Renal cortical epithelial cell (primary cell): ENCODE measurements around the gene RNF19B. TPM values are rescaled to one million over a fixed set of nuclear protein-coding genes. Genes with fewer than 3 reads are reported as not detected.

Source experiments
- DNase-seq: peaks from one replicate; pipeline ENCODE4 v3.0.0-alpha.2; 2011; ENCODE audit warnings: low read depth
- total RNA-seq: library from RNA; depleted of rRNA; stranded (reverse); fragments of >200 nt; gene quantifications from 2 replicates; pipeline ENCODE4 v1.2.3, GENCODE V29; 2014

The RNF19B gene
- total RNA-seq, 1 donor from 2014 or later, result 21.0 TPM

- no peak for DNase-seq
These were observed 62.6 kb downstream of the RNF19B start for GRCh38 chr1:32901823-32902534.

DNA sequence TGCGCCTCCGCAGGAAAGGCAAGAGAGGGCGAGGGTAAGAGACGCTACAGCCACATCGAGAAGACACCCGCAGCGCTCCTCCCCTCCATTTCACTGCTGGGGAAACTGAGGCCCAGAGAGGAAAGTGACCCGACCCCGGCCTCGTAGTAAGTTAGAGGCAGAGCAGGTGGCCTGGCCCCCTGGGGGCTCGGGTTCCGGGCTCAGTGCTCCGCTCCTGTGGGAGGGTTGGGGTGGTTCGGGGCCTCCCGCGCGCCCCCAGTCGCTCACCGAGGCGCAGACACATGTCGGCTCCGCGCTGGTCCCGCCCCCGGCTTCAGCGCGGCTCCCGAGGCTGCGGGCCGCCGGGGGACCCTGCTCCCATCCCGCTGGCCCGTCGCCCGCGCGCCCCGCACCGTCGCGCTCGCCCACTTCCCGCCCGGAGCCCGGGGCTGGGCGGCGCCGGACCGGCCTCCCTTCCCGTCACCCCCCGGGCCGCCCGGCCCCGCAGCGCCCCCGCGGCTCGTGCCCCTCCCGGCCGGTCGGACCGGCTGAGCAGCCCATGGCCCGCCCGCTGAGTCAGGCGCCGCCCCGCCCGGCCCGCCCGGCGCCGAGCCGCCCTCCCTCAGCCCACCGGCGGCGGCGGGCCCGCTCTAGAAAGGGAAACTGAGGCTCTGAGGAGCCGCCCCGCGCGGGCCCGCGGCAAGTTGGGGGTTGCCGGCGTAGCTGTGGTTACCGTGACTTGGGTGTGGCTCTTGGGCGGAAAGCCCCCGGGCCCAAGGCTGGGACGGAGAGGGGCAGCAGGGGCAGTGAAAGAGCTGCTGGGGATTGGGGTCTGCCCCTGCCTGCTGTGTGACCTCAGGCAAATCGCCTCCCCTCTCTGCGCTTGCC is 63.4 kb downstream of the RNF19B start, which contains the start of gene TMEM54:
Gene TMEM54, minus strand, starts transcription at position 434 of the 867 bp plus-strand sequence. Its CDS starts 151 bp downstream, at position 283.
- no peak for DNase-seq

DNA sequence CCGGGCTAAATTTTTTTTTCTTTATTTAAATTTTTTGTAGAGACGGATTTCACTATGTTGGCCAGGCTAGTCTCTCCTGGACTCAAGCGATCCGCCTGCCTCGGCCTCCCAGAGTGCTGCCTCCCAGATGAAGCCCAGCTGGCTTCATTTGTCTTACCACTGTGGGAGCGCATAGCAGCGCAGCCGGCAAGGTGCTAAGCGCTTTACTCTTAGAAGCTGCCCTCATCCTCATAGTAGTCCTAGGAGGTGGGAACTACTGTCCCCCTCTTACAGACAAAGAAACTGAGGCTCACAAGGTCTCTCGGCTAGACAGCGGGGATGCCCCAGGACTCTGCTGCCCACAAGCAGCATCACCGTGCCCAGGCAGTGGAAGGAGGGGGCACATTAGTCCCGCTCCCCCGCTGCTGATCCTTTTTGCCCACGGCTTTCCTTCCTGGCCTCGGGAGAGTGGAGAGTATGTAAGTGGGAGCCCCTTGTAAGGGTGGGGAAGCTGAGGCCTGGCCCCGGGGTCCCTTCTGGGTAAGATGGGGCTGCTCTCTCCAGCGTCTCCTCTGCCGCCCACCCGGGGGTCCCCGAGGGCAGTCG is 64.1 kb downstream of the RNF19B start:
- no peak for DNase-seq

DNA sequence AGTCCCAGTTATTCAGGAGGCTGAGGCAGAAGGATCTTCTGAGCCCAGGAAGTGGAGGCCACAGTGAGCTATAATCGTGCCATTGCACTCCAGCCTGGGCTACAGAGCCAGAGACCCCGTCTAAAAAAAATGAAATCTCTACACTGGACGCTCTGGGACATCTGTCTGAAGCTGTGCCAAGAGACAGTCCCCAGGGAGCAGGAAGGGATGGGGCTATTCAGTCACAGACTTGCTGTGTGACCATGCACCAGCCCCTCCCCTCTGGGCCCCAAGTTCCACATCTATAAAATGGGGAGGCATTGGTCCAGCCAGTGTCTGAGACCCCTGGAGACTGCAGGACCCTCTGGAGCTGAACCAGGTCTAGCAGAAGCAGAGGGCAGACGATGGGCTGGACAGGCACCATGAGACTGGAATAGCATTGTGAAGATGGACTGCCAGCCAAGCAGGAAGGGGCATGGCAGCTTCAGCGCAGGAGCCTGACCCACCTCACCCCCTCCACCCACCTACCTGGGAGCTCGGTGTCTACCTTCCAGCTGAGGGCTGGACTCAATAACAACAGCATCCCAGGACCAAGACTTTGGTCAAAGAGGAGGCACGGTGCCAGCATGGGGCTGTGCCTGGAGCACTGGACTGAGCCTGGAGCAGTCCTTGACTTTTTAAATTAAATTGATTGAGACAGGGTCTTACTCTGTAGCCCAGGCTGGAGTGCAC is 64.9 kb downstream of the RNF19B start:
- DNase-seq, result no peak

DNA sequence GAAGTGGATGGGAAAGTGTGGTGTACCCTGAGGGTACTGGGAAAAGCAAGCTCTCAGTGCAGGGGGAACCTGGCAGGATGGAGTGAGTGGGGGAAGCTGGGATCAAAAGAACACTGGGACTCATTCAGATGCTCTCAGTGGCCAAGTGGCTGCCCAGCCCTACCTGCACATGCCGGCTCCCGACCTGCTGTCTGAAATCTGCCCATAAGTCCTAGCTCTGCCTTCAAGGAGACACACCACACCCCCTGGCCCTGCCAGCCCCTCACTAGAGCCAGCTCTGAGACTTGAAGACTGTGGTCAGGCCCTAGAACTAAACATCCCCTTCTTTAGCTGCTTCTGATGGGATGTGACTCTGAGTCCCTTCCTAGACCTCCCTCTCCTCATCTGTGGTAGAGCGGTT is 65.7 kb downstream of the RNF19B start:
- no peak for DNase-seq

- no peak for DNase-seq
These were observed 66.6 kb downstream of the RNF19B start for GRCh38 chr1:32898056-32898455.

- DNase-seq, result no peak
These were observed 67.2 kb downstream of the RNF19B start for GRCh38 chr1:32897082-32898049.

GRCh38 chr1:32896451-32896850 is 68.2 kb downstream of the RNF19B start:
- no peak for DNase-seq

DNA sequence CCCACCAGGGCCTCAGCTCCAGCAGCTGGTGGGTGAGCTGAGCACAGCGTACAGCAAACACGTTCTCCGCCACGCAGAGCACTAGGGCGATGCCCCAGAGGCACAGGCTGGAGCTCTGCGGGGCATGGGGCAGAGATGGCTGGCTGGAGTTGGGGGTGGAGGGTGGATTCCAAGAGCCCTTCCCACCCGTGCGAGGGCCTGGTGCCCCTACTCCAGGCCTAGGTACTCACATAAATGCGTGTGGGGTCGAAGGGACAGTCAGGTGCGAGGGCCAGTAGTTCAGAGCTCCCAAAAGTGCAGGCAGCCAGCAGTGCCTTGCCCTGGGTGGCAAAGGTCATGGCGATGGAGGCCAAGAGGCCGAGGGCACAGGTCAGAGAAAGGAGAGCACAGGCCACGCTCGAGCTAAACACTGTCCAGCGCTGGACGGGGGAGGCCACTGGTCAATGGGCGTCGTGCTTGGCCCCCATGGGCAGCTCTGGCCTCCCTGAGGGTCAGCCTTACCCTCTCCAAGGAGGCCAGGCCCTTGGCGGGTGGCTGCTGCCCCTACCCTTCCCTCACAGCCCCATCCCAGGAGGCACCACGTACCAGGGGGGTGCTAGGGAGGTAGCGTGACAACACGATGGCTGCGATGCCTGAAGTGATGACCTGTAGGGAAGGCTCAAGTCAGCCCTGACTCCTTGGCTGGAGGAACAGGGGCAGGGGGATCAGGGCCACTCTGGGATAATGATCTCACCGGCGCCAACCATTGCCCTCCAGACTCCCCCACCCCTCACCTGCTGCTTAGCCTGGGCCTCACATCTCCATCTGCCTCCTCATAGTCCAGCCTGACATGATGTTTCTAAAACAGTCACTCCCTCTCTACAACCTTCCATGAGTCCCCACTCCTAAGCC is 69.0 kb downstream of the RNF19B start:
- DNase-seq, result no peak

- DNase-seq, result no peak
These were observed 69.9 kb downstream of the RNF19B start for GRCh38 chr1:32894681-32895080.

DNA sequence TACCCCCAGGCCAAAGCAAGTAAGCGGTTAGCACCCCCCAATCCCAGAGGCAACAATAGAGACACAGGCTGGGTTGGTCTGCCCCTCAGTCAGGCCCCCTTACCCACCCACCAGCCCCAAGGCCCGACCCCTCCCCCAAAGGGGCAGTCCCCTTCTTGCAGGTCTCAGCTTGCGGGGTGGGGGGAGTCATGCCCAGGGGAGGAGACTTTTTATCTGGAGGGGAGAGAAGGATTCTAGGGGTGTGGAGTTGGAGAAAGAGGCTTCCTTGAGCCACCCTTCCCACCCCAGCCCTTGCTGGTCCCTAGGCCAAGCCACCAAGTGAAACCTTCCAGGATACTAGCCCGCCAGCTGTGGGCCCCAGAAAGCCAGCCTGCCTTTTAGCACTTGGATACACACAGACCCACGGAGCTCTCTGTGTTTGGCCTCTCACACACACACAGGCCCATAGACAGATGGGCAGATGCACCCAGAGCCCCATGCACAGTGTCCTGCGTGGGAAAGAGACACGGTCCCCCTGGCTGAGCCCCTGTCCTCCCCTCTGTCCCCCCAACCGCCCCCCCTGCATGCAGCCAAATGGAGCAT is 70.5 kb downstream of the RNF19B start:
- DNase-seq, result no peak

- no peak for DNase-seq
These were observed 71.2 kb downstream of the RNF19B start for GRCh38 chr1:32893198-32894018.

DNA sequence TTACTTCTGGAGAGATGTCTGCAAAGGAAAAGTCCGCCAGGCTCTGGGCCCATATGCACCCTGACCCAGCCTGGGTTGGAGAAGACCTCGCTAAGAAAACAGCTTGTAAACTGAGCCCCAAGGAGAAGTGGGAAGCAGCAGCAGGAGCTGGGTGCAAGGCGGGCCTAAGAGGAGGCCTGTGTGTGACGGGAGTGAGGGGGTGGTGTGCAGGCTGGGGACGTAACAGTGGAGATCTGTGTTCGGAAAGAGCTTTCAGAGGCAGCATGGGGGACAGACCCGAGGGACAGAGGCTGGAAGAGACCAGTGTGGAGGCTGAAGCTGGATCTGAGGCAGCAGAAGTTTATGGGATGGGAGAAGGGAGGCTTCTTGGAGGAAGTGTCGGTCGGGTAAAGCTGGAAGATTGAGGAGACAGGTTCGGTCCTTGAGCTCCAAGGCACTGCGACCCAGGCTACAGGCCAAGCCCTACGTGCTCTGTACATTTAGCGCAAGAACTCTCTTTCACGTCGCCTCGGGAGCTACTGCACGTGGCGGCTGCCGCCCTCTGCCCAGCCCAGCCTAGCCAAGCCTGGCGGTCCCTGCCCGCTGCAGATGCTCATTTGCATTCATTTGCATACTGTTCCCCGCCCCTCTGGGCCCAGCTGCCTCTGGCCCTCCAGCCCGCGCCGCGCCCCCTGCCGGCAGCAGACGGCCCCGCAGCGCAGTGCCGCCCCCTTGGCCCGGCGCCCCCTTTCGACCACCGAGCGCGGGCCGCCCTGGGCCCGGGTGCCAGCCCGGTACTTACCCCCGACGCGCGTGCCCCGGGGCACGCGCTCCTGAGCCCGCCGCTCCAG is 72.0 kb downstream of the RNF19B start:
- no peak for DNase-seq

GRCh38 chr1:32891630-32892029 is 73.0 kb downstream of the RNF19B start:
- DNase-seq, result no peak

GRCh38 chr1:32891241-32891570 is 73.4 kb downstream of the RNF19B start:
- DNase-seq, result no peak

DNA sequence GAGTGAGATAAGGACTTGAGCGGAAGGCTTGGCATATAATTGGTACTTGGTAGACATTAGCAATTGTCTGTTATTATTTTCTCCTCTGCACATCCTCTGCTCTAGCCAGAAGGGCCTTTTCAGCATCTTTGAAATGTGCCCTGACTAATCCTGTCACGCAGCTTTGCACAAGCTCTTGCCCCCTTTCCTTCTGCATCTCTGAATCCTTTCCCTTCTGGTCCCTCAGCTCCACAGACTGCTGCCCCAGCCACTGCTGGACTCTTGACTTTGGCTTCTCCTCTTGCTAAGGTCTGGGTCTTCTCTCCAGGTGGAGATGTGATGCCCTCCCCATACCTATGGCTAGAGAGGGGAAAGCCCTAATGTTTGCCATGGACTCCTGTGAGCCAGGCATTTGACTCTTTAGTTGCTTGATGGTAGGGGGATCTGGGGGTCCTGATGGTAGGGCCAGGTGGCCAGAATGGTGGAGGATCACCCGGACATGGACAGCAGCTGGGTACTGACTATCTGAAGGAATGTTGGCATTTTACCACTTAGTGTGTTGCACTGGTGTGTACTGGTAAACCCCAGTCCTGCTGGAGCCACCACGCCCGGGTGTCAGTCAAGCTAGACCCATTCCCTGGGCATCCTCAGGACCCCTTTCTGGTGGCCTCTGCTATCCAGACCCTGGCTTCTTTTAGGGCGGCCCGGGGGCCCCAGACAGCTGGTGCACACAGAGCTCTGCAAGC is 73.9 kb downstream of the RNF19B start:
- DNase-seq, result no peak

DNA sequence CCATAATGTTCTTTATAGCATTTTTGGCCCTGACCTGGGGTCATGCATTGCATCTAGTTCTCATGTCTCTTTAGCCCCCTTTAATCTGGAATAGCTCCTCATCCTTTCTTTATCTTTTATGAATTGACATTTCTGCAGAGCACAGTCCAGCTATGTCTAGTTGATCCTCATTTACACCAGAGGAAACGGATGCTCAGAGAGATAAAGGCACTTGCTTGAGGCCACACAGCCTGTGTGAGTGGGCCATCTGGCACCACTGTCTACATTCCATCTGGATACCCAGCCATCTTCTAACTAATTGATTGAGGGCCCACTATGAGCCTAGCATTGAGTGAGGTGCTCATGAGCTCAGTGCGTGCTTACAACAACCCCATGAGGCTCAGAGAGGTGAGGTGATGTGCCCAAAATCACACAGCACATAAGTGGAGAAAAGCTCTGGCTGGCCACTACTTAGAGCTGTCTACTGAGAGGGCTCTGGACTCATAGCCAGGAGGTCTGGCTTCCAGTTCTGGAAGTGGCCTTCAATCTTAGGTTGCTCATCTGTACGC is 74.8 kb downstream of the RNF19B start:
- DNase-seq, result no peak
